Loucy (cell line): ENCODE results near the gene NECTIN2.

Experiments
- CTCF ChIP-seq: fragments of 200-600 bp; sonication (generic); conservative IDR thresholded peaks from 2 replicates; pipeline ENCODE4 v1.5.1; 2014; ENCODE audit warnings: mild to moderate bottlenecking, antibody characterized with exemption, low read length
- EZH2phosphoT487 ChIP-seq: fragments of 200-600 bp; IDR thresholded peaks from 2 replicates; pipeline ENCODE4 v1.6.1; 2018; ENCODE audit warnings: antibody characterized with exemption, mild to moderate bottlenecking, moderate library complexity, borderline replicate concordance

- TF ChIP-seq CTCF (no peak), EZH2phosphoT487 (no peak)
These were observed 22.8 kb upstream of the NECTIN2 start for GRCh38 chr19:44823373-44823698.
